ENCODE measurements around the gene NUDT17. TPM values are rescaled to one million over a fixed set of nuclear protein-coding genes. Genes with fewer than 3 reads are reported as not detected.

Gene NUDT17
- total and polyA plus RNA-seq, 2 of the 8 experiments (the other 6 are each of a cell fraction or from before 2014, with no cell fraction given): 2.7 to 4.1 TPM

DNA sequence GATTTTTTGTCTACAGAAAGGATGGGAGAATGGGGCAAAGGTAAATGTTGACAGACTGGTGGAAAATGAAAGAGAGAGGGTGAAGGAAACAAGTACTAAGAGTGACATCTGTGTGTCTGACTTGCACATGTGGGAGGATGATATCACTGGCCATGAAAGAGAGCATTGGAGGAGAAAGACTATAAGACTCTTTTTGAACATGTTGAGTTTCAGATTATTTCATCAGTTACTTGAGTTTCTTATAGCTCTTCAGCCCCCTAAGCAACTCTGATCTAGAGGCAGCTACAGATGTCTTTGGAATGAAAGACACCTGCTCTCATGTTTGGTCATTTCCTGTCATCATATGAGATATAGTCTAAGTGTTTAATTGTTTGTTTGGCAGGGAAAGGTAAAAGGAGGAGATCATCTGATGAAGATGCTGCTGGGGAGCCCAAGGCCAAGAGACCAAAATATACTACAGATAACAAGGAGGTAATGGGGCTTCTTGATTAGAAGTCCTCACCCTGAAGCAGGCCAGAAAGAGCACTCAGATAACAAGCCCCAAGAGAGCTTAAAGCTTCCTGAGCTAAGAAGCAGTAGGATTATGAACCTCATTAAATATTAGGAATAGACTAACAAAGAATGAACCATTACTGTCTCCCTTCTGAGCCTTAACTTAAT lies 16.9 kb upstream of the NUDT17 start:
- no peak for TF ChIP-seq CHD2 (IDR thresholded peaks at IDR 0.05; ENCODE audit: low read length)
- Histone ChIP-seq H3K23ac (ENCODE audit: insufficient read length) (no peak overlapping the region), H3K9me3 (ENCODE audit: insufficient read depth in 2 of 2, low read depth in 1 of 2, low read length in 1 of 2) (no peaks in the 10 kb centered on the region), H3K36me3 (ENCODE audit: control insufficient read depth in 2 of 4, insufficient read depth in 4 of 4, low read length in 3 of 4) (peaks cover 15 to 54% (median 40%) of the 10 kb centered on the region in 4 experiments; a peak in 7 of 8 replicates), H2BK5ac (ENCODE audit: low read depth, low read length) (no peak overlapping the region), H3K79me1 (ENCODE audit: low read depth, low read length) (no peaks in the 10 kb centered on the region), H3K56ac (replicated peaks; ENCODE audit: insufficient read length, low read depth, low read length) (no peak overlapping the region), H3K27me3 (replicated peaks in 1 of 4; ENCODE audit: control insufficient read depth in 3 of 4, extremely low read depth in 1 of 4, insufficient read depth in 3 of 4, low read length in 3 of 4) (no peaks in the 10 kb centered on the region), H3K4me1 (replicated peaks in 1 of 4; ENCODE audit: control insufficient read depth in 3 of 4, insufficient read depth in 4 of 4, low read length in 3 of 4) (peaks cover 0 to 4% (median 0%) of the 10 kb centered on the region in 4 experiments; a peak in 1 of 7 replicates), H3K27ac (ENCODE audit: low read depth, low read length) (no peak overlapping the region), H2AK5ac (ENCODE audit: low read depth, low read length) (no peak overlapping the region), H2BK12ac (ENCODE audit: low read depth, low read length) (no peak overlapping the region), H3K23me2 (ENCODE audit: low read depth, low read length) (peaks cover 5% of the 10 kb centered on the region; the same call in 1 of the 2 replicates), H2AFZ (ENCODE audit: low read length) (no peak overlapping the region), H3K18ac (ENCODE audit: extremely low read depth, low read length) (no peak overlapping the region), H3K79me2 (ENCODE audit: control insufficient read depth in 1 of 2, insufficient read depth in 2 of 2, low read length in 2 of 2) (peaks cover 0 to 11% of the 10 kb centered on the region in 2 experiments; a peak in 3 of 4 replicates), H3K4me3 (ENCODE audit: extremely low read depth in 1 of 4, insufficient read depth in 2 of 4, low read depth in 3 of 4, low read length in 4 of 4) (no peak overlapping the region), H4K5ac (ENCODE audit: insufficient read length, low read depth, low read length) (no peak overlapping the region), H3K4me2 (ENCODE audit: insufficient read depth in 1 of 2, low read depth in 2 of 2, low read length in 2 of 2) (no peak overlapping the region), H2BK120ac (replicated peaks; ENCODE audit: low read depth, low read length) (no peak overlapping the region), H3K9ac (replicated peaks in 1 of 4; ENCODE audit: extremely low read depth in 1 of 4, low read depth in 3 of 4, low read length in 3 of 4) (no peak overlapping the region), H3K4ac (replicated peaks; ENCODE audit: insufficient read length, low read depth, low read length) (no peak overlapping the region), H4K8ac (ENCODE audit: extremely low read depth, insufficient read depth, low read length) (no peak overlapping the region), H4K91ac (replicated peaks; ENCODE audit: insufficient read length, low read length) (no peak overlapping the region), H2BK15ac (ENCODE audit: low read length) (no peak overlapping the region), H2BK20ac (ENCODE audit: low read length) (no peak overlapping the region), H4K20me1 (replicated peaks in 1 of 2; ENCODE audit: control insufficient read depth in 1 of 2, insufficient read depth in 2 of 2, low read length in 2 of 2) (peaks cover 2 to 3% of the 10 kb centered on the region in 2 experiments), H3K14ac (ENCODE audit: insufficient read length) (no peak overlapping the region)
- no peak for DNase-seq (ENCODE audit: low read depth in 1 of 2, low spot score in 2 of 2)
- POLR2A ChIA-PET (ENCODE audit: partially characterized antibody): interaction anchor here (1.0 to 3.2 kb wide), 5 partner anchors 10 to 56 kb away, joined by 3 to 16 read pairs (median 5); partner anchors contain the start of gene NUDT17
- CTCF ChIA-PET (ENCODE audit: partially characterized antibody): interaction anchor here (1.0 to 14.5 kb wide), 3 partner anchors 18 to 187 kb away, joined by 3 to 109 read pairs (median 3); partner anchors contain the start of gene NUDT17
- FAIRE-seq: no peak
